Smooth muscle cell (in vitro differentiated cells): ENCODE measurements around the gene PSKH1. TPM values are rescaled to one million over a fixed set of nuclear protein-coding genes. Genes with fewer than 3 reads are reported as not detected.

Experiments used
- DNase-seq: peaks from one replicate; lab custom pipeline; 2025; ENCODE audit not compliant: unreplicated experiment; lab: John Stamatoyannopoulos, UW
- H2AFZ ChIP-seq: fragments of 200-600 bp; sonication (generic); 2 replicates; pipeline ENCODE4 v1.6.0; 2016; ENCODE audit warnings: antibody characterized with exemption, low read depth, mild to moderate bottlenecking
- H3F3A ChIP-seq: fragments of 200-600 bp; sonication (generic); 2 replicates; pipeline ENCODE4 v1.6.0; 2017; ENCODE audit warnings: antibody characterized with exemption, low read depth
- H3K27ac ChIP-seq: fragments of 200-600 bp; sonication (generic); 2 replicates; pipeline ENCODE4 v1.5.1; 2016; ENCODE audit warnings: low read depth, mild to moderate bottlenecking
- H3K27me3 ChIP-seq: fragments of 200-600 bp; sonication (generic); 2 replicates; pipeline ENCODE4 v1.6.1; 2016; ENCODE audit warnings: low read depth, mild to moderate bottlenecking
- H3K36me3 ChIP-seq: fragments of 200-600 bp; sonication (generic); 2 replicates; pipeline ENCODE4 v1.5.1; 2016; ENCODE audit warnings: low read depth
- H3K4me1 ChIP-seq: fragments of 200-600 bp; sonication (generic); 2 replicates; pipeline ENCODE4 v1.5.1; 2016; ENCODE audit warnings: low read depth
- H3K4me2 ChIP-seq: fragments of 200-600 bp; sonication (generic); 2 replicates; pipeline ENCODE4 v1.6.0; 2016; ENCODE audit warnings: mild to moderate bottlenecking
- H3K4me3 ChIP-seq: fragments of 200-600 bp; sonication (generic); 2 replicates; pipeline ENCODE4 v1.5.1; 2016; ENCODE audit warnings: mild to moderate bottlenecking
- H3K79me2 ChIP-seq: fragments of 200-600 bp; sonication (generic); 2 replicates; pipeline ENCODE4 v1.6.0; 2016; ENCODE audit warnings: low read depth, mild to moderate bottlenecking
- H3K9ac ChIP-seq: fragments of 200-600 bp; sonication (generic); 2 replicates; pipeline ENCODE4 v1.6.0; 2016; ENCODE audit warnings: low read depth
- H3K9me3 ChIP-seq: fragments of 200-600 bp; sonication (generic); replicated peaks from 2 replicates; pipeline ENCODE4 v1.5.1; 2016; ENCODE audit warnings: low read depth
- H4K20me1 ChIP-seq: fragments of 200-600 bp; sonication (generic); 2 replicates; pipeline ENCODE4 v1.6.0; 2016; ENCODE audit warnings: low read depth
- CTCF ChIP-seq: fragments of 200-600 bp; sonication (generic); IDR thresholded peaks from 2 replicates; pipeline ENCODE4 v1.5.1; 2017; ENCODE audit warnings: borderline replicate concordance, mild to moderate bottlenecking, antibody characterized with exemption; ENCODE audit not compliant: insufficient read depth, poor library complexity, severe bottlenecking
- WGBS: methylation state at CpG from one replicate; pipeline ENCODE4 v1.1.7; 2016; ENCODE audit warnings: low lambda C conversion rate; 5-methylcytosine and 5-hydroxymethylcytosine counted together
- polyA plus RNA-seq: library from polyadenylated mRNA; unstranded; fragments of >200 nt; fragmentation: Nextera tagmentation; extraction: Ambion mirVana; gene quantifications from 2 replicates; pipeline ENCODE4 v1.2.1, GENCODE V29; 2016
- total RNA-seq: library from RNA; depleted of rRNA; stranded (reverse); fragments of >200 nt; gene quantifications from 2 replicates; pipeline ENCODE4 v1.2.3, GENCODE V29; 2014

The PSKH1 gene
- total and polyA plus RNA-seq, 2 experiments from 2014 or later: 15.3 to 36.0 TPM

GRCh38 chr16:67855789-67856188 lies 37.3 kb upstream of the PSKH1 start:
- no peak for DNase-seq
- H4K20me1 ChIP-seq: peaks cover 99% of the 10 kb centered on the region

GRCh38 chr16:67856927-67857546 lies 36.0 kb upstream of the PSKH1 start:
- Histone ChIP-seq H3K9me3 (no peaks in the 10 kb centered on the region), H3K27ac (peak overlapping the region; percentile 99), H3K4me1 (no peaks in the 10 kb centered on the region), H3K36me3 (no peaks in the 10 kb centered on the region), H3K4me2 (peak overlapping the region; percentile 35), H3F3A (no peaks in the 10 kb centered on the region), H2AFZ (no peak overlapping the region), H3K4me3 (no peak overlapping the region), H3K79me2 (peaks cover 98% of the 10 kb centered on the region), H4K20me1 (peaks cover 100% of the 10 kb centered on the region), H3K9ac (peak overlapping the region; percentile 87), H3K27me3 (no peaks in the 10 kb centered on the region)
- 92% methylated on average over 5 of the region's 5 CpGs for whole genome bisulfite sequencing
- TF ChIP-seq CTCF: no peak
- DNase-seq: no peak

More at GRCh38 chr16:67855789-67856188, 37.3 kb upstream of the PSKH1 start:
- peak overlapping the region; percentile 43 for H3K9ac ChIP-seq
- H3K9me3 ChIP-seq: no peaks in the 10 kb centered on the region
- H3K27me3 ChIP-seq: no peaks in the 10 kb centered on the region
- peaks cover 98% of the 10 kb centered on the region for H3K79me2 ChIP-seq
- no peaks in the 10 kb centered on the region for H3F3A ChIP-seq
- no peak for TF ChIP-seq CTCF
- peak overlapping the region; percentile 99 for H3K27ac ChIP-seq
- H3K4me3 ChIP-seq: no peak overlapping the region
- no peaks in the 10 kb centered on the region for H3K4me1 ChIP-seq
- H3K4me2 ChIP-seq: no peak overlapping the region
- 92% methylated on average over 9 of the region's 10 CpGs for WGBS
- H2AFZ ChIP-seq: no peak overlapping the region
- no peaks in the 10 kb centered on the region for H3K36me3 ChIP-seq

GRCh38 chr16:67857547-67858233 lies 35.4 kb upstream of the PSKH1 start:
- no peak for DNase-seq
- H3K27me3 ChIP-seq: no peaks in the 10 kb centered on the region
- H3F3A ChIP-seq: no peaks in the 10 kb centered on the region
- H2AFZ ChIP-seq: no peak overlapping the region
- H3K36me3 ChIP-seq: no peaks in the 10 kb centered on the region
- H3K4me2 ChIP-seq: peak overlapping the region; percentile 35
- H3K4me1 ChIP-seq: no peaks in the 10 kb centered on the region
- no peak overlapping the region for H3K4me3 ChIP-seq
- H3K27ac ChIP-seq: peak overlapping the region; percentile 99
- H3K9me3 ChIP-seq: no peaks in the 10 kb centered on the region
- peak overlapping the region; percentile 97 for H3K9ac ChIP-seq
- H3K79me2 ChIP-seq: peaks cover 98% of the 10 kb centered on the region
- TF ChIP-seq CTCF: no peak
- WGBS: 63% methylated on average over 3 of the region's 3 CpGs
- peaks cover 100% of the 10 kb centered on the region for H4K20me1 ChIP-seq

- Histone ChIP-seq H3K4me3 (no peak overlapping the region), H4K20me1 (peaks cover 100% of the 10 kb centered on the region), H3K36me3 (no peaks in the 10 kb centered on the region), H2AFZ (no peak overlapping the region), H3K4me2 (peak overlapping the region; percentile 10), H3K27ac (peak overlapping the region; percentile 99), H3K27me3 (no peaks in the 10 kb centered on the region), H3K9ac (peak overlapping the region; percentile 97), H3K4me1 (no peaks in the 10 kb centered on the region), H3F3A (no peaks in the 10 kb centered on the region), H3K9me3 (no peaks in the 10 kb centered on the region), H3K79me2 (peaks cover 98% of the 10 kb centered on the region)
- TF ChIP-seq CTCF: no peak
- WGBS: 98% methylated on average over 4 of the region's 4 CpGs
- DNase-seq: no peak
Measured at GRCh38 chr16:67858500-67858899, 34.6 kb upstream of the PSKH1 start.
